SK-N-SH treated with all-trans-retinoic acid at 6 μM for 48 hours (cell line): Measurements from ENCODE around the gene TLE2.
"Not testable (repeated sequence)": the region's sequence is repeated elsewhere in the genome, so short reads cannot be mapped to it uniquely, and the experiment has no call there.

Source experiments
- ATAC-seq: fragments of 200-7000 bp; cut with Tn5 transposase; 3 replicates; pipeline ENCODE4 v1.9.1; 2020; ENCODE audit warnings: mild to moderate bottlenecking, moderate library complexity
- BACH2 ChIP-seq: fragments of 250-450 bp; sonication (Bioruptor Pico); IDR thresholded peaks from 2 replicates; pipeline ENCODE4 v1.9.0; 2021; ENCODE audit warnings: mild to moderate bottlenecking, borderline replicate concordance
- ESRRG ChIP-seq: fragments of 250-450 bp; sonication (Bioruptor Pico); IDR thresholded peaks from 2 replicates; pipeline ENCODE4 v1.6.1; 2021; ENCODE audit warnings: mild to moderate bottlenecking
- GLIS3 ChIP-seq: fragments of 250-450 bp; sonication (Bioruptor Pico); IDR thresholded peaks from 2 replicates; pipeline ENCODE4 v1.5.0; 2020; ENCODE audit warnings: mild to moderate bottlenecking, moderate library complexity
- ISL1 ChIP-seq: fragments of 250-450 bp; sonication (Bioruptor Pico); IDR thresholded peaks from 2 replicates; pipeline ENCODE4 v2.1.2; 2022; ENCODE audit warnings: mild to moderate bottlenecking, moderate library complexity
- OSR1 ChIP-seq: fragments of 250-450 bp; sonication (Bioruptor Pico); IDR thresholded peaks from 2 replicates; pipeline ENCODE4 v1.8.0; 2022; ENCODE audit warnings: moderate library complexity, mild to moderate bottlenecking, inconsistent platforms
- PATZ1 ChIP-seq: fragments of 250-450 bp; sonication (Bioruptor Pico); IDR thresholded peaks from 2 replicates; pipeline ENCODE4 v1.8.0; 2020; ENCODE audit warnings: mild to moderate bottlenecking, moderate library complexity, borderline replicate concordance
- PPARA ChIP-seq: fragments of 250-450 bp; sonication (Bioruptor Pico); IDR thresholded peaks from 2 replicates; pipeline ENCODE4 v1.5.0; 2020; ENCODE audit warnings: mild to moderate bottlenecking, borderline replicate concordance
- RARB ChIP-seq: fragments of 250-450 bp; sonication (Bioruptor Pico); IDR thresholded peaks from 2 replicates; pipeline ENCODE4 v1.8.0; 2021; ENCODE audit warnings: mild to moderate bottlenecking, moderate library complexity
- TCF4 ChIP-seq: fragments of 250-450 bp; sonication (Bioruptor Pico); IDR thresholded peaks from 2 replicates; pipeline ENCODE4 v1.8.0; 2021; ENCODE audit warnings: mild to moderate bottlenecking, moderate library complexity, borderline replicate concordance
- TSHZ2 ChIP-seq: fragments of 250-450 bp; sonication (Bioruptor Pico); IDR thresholded peaks from 2 replicates; pipeline ENCODE4 v1.5.0; 2020; ENCODE audit warnings: mild to moderate bottlenecking, moderate library complexity
- ZFP3 ChIP-seq: fragments of 250-450 bp; sonication (Bioruptor Pico); IDR thresholded peaks from 2 replicates; pipeline ENCODE4 v1.5.0; 2020; ENCODE audit warnings: mild to moderate bottlenecking, moderate library complexity
- ZFP30 ChIP-seq: fragments of 450-650 bp; formaldehyde crosslinking; IDR thresholded peaks from 2 replicates; pipeline ENCODE4 v1.5.0; 2022; ENCODE audit warnings: mild to moderate bottlenecking, moderate library complexity
- ZNF565 ChIP-seq: fragments of 450-650 bp; formaldehyde crosslinking; conservative IDR thresholded peaks from 2 replicates; pipeline ENCODE4 v1.5.0; 2020; ENCODE audit warnings: low read depth, mild to moderate bottlenecking, moderate library complexity
- ZNF70 ChIP-seq: fragments of 450-650 bp; formaldehyde crosslinking; IDR thresholded peaks from 2 replicates; pipeline ENCODE4 v1.5.0; 2020; ENCODE audit warnings: mild to moderate bottlenecking, moderate library complexity
- TF ChIP-seq, protein P1 (sequence below): fragments of 250-450 bp; sonication (Bioruptor Pico); IDR thresholded peaks from 2 replicates; pipeline ENCODE4 v1.5.1; 2020; ENCODE audit warnings: low read depth, mild to moderate bottlenecking, moderate library complexity
- TF ChIP-seq, protein P2 (sequence below): fragments of 250-450 bp; sonication (Bioruptor Pico); IDR thresholded peaks from 2 replicates; pipeline ENCODE4 v1.8.0; 2021; ENCODE audit warnings: low read depth, mild to moderate bottlenecking, moderate library complexity, borderline replicate concordance

TLE2 gene

GRCh38 chr19:3054265-3054971, 25.3 kb upstream of the TLE2 start:
- TF ChIP-seq ISL1 (CRISPR knock-in tag), result no peak
- TF ChIP-seq BACH2 (CRISPR knock-in tag), result no peak
- TF ChIP-seq ZFP30, result no peak
- no peak for TF ChIP-seq GLIS3 (CRISPR knock-in tag)
- TF ChIP-seq ZNF565 (CRISPR knock-in tag), result no peak
- TF ChIP-seq, protein P1, sequence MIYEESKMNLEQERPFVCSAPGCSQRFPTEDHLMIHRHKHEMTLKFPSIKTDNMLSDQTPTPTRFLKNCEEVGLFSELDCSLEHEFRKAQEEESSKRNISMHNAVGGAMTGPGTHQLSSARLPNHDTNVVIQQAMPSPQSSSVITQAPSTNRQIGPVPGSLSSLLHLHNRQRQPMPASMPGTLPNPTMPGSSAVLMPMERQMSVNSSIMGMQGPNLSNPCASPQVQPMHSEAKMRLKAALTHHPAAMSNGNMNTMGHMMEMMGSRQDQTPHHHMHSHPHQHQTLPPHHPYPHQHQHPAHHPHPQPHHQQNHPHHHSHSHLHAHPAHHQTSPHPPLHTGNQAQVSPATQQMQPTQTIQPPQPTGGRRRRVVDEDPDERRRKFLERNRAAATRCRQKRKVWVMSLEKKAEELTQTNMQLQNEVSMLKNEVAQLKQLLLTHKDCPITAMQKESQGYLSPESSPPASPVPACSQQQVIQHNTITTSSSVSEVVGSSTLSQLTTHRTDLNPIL (CRISPR knock-in tag), result no peak
- no peak for ATAC-seq

GRCh38 chr19:3053780-3054179, 24.7 kb upstream of the TLE2 start:
- no peak for TF ChIP-seq BACH2 (CRISPR knock-in tag)
- no peak for TF ChIP-seq PATZ1 (CRISPR knock-in tag)
- TF ChIP-seq, protein P2, sequence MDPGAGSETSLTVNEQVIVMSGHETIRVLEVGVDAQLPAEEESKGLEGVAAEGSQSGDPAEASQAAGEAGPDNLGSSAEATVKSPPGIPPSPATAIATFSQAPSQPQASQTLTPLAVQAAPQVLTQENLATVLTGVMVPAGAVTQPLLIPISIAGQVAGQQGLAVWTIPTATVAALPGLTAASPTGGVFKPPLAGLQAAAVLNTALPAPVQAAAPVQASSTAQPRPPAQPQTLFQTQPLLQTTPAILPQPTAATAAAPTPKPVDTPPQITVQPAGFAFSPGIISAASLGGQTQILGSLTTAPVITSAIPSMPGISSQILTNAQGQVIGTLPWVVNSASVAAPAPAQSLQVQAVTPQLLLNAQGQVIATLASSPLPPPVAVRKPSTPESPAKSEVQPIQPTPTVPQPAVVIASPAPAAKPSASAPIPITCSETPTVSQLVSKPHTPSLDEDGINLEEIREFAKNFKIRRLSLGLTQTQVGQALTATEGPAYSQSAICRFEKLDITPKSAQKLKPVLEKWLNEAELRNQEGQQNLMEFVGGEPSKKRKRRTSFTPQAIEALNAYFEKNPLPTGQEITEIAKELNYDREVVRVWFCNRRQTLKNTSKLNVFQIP (CRISPR knock-in tag), result no peak
- no peak for TF ChIP-seq PPARA (CRISPR knock-in tag)
- no peak for TF ChIP-seq TSHZ2 (CRISPR knock-in tag)
- TF ChIP-seq ZFP3 (CRISPR knock-in tag), result no peak
- TF ChIP-seq ZFP30, result no peak
- TF ChIP-seq GLIS3 (CRISPR knock-in tag), result no peak
- TF ChIP-seq, protein P1 (CRISPR knock-in tag), result no peak
- no peak for ATAC-seq

- ATAC-seq, result no peak; the same call in 2 of the 3 replicates
- TF ChIP-seq BACH2 (CRISPR knock-in tag) (no peak), ESRRG (no peak), TCF4 (CRISPR knock-in tag) (no peak), RARB (no peak), OSR1 (CRISPR knock-in tag) (no peak), ZNF70 (no peak)
- TF ChIP-seq, protein P1 (CRISPR knock-in tag), result no peak
Observed at GRCh38 chr19:3053218-3053621, 24.1 kb upstream of the TLE2 start.

DNA sequence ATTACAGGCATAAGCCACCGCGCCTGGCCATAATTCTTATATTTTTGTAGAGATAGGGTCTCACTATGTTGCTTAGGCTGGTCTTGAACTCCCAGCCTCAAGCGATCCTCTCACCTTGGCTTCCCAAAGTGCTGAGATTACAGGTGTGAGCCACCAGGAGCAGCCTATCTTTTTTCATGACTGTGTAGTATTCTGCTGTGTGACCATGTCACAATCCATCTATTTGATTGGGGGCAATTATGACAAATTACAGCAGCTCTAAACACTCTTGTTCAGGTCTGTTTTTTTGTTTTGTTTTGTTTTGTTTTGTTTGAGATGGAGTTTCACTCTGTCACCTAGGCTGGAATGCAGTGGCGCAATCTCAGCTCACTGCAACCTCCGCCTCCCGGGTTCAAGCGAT, 20.9 kb upstream of the TLE2 start:
- not testable (repeated sequence) for ATAC-seq
